Testis (tissue), 3 donors: ENCODE data around the gene COL11A2. TPM values are rescaled to one million over a fixed set of nuclear protein-coding genes. Genes with fewer than 3 reads are reported as not detected.

Experiments
- DNase-seq: peaks from one replicate; pipeline ENCODE4 v3.0.0-alpha.2; 2019
- H3K27ac ChIP-seq, 2 donors: fragments of 200-600 bp; sonication (generic); one replicate each; pipeline ENCODE4 v1.5.1; 2019
- H3K27me3 ChIP-seq: fragments of 200-600 bp; sonication (generic); one replicate; pipeline ENCODE4 v1.5.1; 2019
- H3K36me3 ChIP-seq: fragments of 200-600 bp; sonication (generic); one replicate; pipeline ENCODE4 v1.5.1; 2017; ENCODE audit warnings: low read depth; ENCODE audit errors: missing control alignments
- H3K4me1 ChIP-seq: fragments of 200-600 bp; sonication (generic); one replicate; pipeline ENCODE4 v1.5.1; 2019
- H3K4me3 ChIP-seq, 2 donors: fragments of 200-600 bp; sonication (generic); one replicate each; pipeline ENCODE4 v1.5.1; 2017 to 2019
- H3K9me3 ChIP-seq: fragments of 200-600 bp; sonication (generic); one replicate; pipeline ENCODE4 v1.5.1; 2017
- POLR2A ChIP-seq: fragments of 450-650 bp; IDR thresholded peaks from one replicate; pipeline ENCODE4 v1.6.1; 2017; ENCODE audit warnings: antibody characterized with exemption, mild to moderate bottlenecking, moderate library complexity
- WGBS, 2 donors: methylation state at CpG; one replicate each; pipeline ENCODE4 v1.1.5; 2018; 5-methylcytosine and 5-hydroxymethylcytosine counted together
- intact Hi-C: fragments of 100-400 bp; cut with DNase I; formaldehyde crosslinking; loops from one replicate; pipeline ENCODE4 v1.15.1; 2023; ENCODE audit warnings: low total_unique reads
- polyA plus RNA-seq: library from polyadenylated mRNA; stranded (reverse); fragments of 350-450 nt; fragmentation: Illumina TruSeq; extraction: RNeasy Lipid Tissue Mini Kit (QIAGEN cat#74804); gene quantifications from one replicate; pipeline ENCODE4 v1.2.3, GENCODE V29; 2014; ENCODE audit warnings: low read depth, low replicate concordance; ENCODE audit not compliant: insufficient read depth
- total RNA-seq, 2 donors: library from RNA; depleted of rRNA; stranded (reverse); fragments of >200 nt; gene quantifications; one replicate each; pipeline ENCODE4 v1.2.3, GENCODE V29; 2016
- TF ChIP-seq, protein P1 (sequence below), 3 experiments: fragments of 450-650 bp in 2 of 3; fragments of 200-600 bp in 1 of 3; sonication (generic) in 1 of 3; IDR thresholded peaks; one replicate each; pipeline ENCODE4 v1.5.1; 2016 to 2019; ENCODE audit warnings: antibody characterized with exemption in 3 of 3, mild to moderate bottlenecking in 2 of 3, moderate library complexity in 1 of 3

COL11A2 gene
- total and polyA plus RNA-seq, 3 donors from 2014 or later: 8.2 to 8.8 (median 8.6) TPM

DNA sequence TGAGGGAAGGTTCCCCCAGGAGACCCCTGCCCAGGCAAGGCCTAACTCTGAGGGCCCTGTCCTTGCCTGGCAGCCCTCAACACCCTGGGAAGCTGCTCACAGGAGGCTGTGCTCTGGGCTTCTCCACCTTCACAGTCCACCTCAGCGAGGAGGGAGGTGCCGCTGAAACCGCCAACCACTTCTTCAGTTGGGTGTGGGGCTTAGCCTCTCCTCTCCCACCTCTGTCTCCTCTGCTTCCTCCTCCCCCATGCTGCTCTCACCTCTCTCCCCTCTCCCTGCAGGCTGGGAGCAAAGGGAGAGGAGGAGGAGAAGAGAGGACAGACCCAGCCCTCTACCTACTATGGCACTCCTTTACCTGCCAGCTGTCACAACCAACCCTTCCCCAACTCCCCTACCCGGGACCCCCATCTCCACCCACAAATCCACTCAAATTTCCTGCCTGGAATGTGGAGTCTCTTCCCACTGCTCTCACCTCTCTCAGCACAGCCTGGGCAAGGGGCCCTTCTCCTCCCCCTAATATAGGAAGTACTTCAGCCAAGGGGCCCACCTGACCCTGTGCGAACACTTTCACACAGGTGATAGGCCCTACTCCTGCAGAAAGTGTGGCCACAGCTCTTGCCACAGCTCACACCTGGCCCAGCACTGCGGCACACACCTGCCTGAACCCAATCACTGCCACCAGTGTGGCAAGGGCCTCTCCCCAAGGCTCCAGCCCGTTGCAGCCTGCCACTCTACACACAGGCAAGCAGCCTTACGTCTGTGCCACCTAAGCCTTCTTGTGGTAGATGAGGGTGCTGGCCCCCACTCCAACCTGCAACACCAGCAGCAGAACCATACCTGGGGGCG is 23.2 kb upstream of the COL11A2 start:
- Histone ChIP-seq H3K9me3 (no peaks in the 10 kb centered on the region), H3K36me3 (no peaks in the 10 kb centered on the region), H3K27me3 (no peaks in the 10 kb centered on the region), H3K27ac (no peak overlapping the region), H3K4me1 (peaks cover 18% of the 10 kb centered on the region), H3K4me3 (no peak overlapping the region)
- no peak for DNase-seq
- 73 to 88% methylated on average over 6 to 9 of the region's 9 CpGs for WGBS, 2 donors
- intact Hi-C loops: no loop called here
- TF ChIP-seq, protein P1, sequence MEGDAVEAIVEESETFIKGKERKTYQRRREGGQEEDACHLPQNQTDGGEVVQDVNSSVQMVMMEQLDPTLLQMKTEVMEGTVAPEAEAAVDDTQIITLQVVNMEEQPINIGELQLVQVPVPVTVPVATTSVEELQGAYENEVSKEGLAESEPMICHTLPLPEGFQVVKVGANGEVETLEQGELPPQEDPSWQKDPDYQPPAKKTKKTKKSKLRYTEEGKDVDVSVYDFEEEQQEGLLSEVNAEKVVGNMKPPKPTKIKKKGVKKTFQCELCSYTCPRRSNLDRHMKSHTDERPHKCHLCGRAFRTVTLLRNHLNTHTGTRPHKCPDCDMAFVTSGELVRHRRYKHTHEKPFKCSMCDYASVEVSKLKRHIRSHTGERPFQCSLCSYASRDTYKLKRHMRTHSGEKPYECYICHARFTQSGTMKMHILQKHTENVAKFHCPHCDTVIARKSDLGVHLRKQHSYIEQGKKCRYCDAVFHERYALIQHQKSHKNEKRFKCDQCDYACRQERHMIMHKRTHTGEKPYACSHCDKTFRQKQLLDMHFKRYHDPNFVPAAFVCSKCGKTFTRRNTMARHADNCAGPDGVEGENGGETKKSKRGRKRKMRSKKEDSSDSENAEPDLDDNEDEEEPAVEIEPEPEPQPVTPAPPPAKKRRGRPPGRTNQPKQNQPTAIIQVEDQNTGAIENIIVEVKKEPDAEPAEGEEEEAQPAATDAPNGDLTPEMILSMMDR (IDR thresholded peaks at IDR 0.05): no peak
- no peak for TF ChIP-seq POLR2A

DNA sequence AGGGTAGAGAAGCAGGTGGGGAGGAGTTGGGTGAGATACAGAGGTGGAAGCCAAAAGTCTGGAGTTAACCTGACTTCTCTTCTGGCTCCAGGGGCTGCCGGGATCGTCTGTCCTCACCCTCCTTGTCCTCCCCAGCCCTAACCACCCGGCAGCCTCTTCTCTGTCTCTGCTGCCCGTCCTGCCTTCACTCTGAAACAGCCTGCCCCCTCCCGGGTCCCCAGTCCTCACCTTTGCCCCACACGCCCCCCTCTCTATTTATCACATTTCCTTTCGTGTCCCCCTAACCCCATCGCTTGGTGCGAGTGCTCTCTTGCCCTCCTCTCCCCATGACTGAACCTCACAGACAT is 21.7 kb upstream of the COL11A2 start:
- peak overlapping the region in 1 of 2 donors; percentile 19 for H3K27ac ChIP-seq
- intact Hi-C loops: no loop called here
- no peak for DNase-seq
- no peaks in the 10 kb centered on the region for H3K9me3 ChIP-seq
- no peaks in the 10 kb centered on the region for H3K27me3 ChIP-seq
- H3K4me3 ChIP-seq: peak overlapping the region; percentile 42 to 48
- H3K36me3 ChIP-seq: no peaks in the 10 kb centered on the region
- H3K4me1 ChIP-seq: peaks cover 18% of the 10 kb centered on the region
- TF ChIP-seq POLR2A: no peak
- TF ChIP-seq, protein P1 (IDR thresholded peaks at IDR 0.05): no peak
- WGBS, 2 donors: 10 to 11% methylated on average over 9 of the region's 9 CpGs

DNA sequence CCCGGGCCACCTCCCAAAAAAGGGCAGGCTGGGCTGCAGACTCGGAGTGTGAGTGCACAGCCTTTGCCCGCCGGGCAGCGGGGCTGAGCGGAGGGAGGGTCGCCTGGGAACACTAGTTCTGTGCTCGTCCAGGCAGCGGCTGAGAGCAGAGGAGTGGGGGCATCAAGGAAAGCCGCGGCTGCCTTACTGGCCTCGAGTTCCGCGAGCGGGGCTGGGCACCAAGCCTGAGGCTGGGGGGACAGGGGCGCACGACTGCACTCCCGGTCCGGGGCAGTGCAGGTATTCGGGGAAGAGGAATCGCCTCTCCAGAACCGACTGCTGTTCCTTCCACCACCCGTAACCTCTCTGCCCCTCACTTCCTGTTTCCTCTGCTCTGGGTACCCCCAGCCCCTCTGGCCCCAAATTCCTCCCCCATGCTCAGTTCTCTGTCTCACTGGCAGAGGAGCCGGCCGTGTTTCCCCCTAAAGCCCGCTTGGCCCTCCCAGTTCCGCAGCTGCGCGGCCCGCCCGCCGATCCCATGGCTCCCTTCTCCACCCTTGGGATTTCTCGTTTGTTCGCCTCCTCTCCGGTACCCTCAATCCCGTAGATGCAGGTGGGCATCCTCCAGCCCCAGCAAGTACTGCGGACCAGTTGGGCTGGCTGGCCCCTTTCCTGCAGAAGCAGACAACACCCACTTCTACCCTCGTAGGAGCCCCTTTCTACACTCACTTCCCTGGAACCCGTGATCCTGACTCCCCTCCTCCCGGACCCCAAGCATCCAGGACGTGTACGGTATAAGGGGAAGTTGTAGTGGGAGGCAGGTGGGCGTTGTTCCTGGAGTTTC is 21.1 kb upstream of the COL11A2 start:
- Histone ChIP-seq H3K27ac (peak overlapping the region in 1 of 2 donors; percentile 19), H3K9me3 (no peaks in the 10 kb centered on the region), H3K36me3 (no peaks in the 10 kb centered on the region), H3K27me3 (no peaks in the 10 kb centered on the region), H3K4me3 (peak overlapping the region; percentile 42 to 48), H3K4me1 (peaks cover 18% of the 10 kb centered on the region)
- TF ChIP-seq, protein P1 (IDR thresholded peaks at IDR 0.05): no peak
- no peak for TF ChIP-seq POLR2A
- intact Hi-C loops: no loop called here
- whole genome bisulfite sequencing, 2 donors: 1 to 2% methylated on average over 31 to 43 of the region's 43 CpGs
- no peak for DNase-seq

- Histone ChIP-seq H3K4me3 (peak overlapping the region; percentile 42 to 48), H3K36me3 (no peaks in the 10 kb centered on the region), H3K9me3 (no peaks in the 10 kb centered on the region), H3K27ac (peak overlapping the region in 1 of 2 donors; percentile 2), H3K27me3 (no peaks in the 10 kb centered on the region), H3K4me1 (peaks cover 18% of the 10 kb centered on the region)
- 6 to 12% methylated on average over 6 of the region's 6 CpGs for WGBS, 2 donors
- no peak for DNase-seq
- TF ChIP-seq, protein P1 (IDR thresholded peaks at IDR 0.05): no peak
- TF ChIP-seq POLR2A: no peak
- intact Hi-C loops: no loop called here
Observed at GRCh38 chr6:33212857-33213165, 20.5 kb upstream of the COL11A2 start.
